HG02938 (cell line): Measurements from ENCODE around the gene ZNF638.

Experiments used
- ATAC-seq: cut with Tn5 transposase; IDR thresholded peaks from one replicate; pipeline ENCODE4 v1.9.1; 2021; ENCODE audit warnings: mild to moderate bottlenecking, moderate library complexity; ENCODE audit not compliant: unreplicated experiment

ZNF638 gene

DNA sequence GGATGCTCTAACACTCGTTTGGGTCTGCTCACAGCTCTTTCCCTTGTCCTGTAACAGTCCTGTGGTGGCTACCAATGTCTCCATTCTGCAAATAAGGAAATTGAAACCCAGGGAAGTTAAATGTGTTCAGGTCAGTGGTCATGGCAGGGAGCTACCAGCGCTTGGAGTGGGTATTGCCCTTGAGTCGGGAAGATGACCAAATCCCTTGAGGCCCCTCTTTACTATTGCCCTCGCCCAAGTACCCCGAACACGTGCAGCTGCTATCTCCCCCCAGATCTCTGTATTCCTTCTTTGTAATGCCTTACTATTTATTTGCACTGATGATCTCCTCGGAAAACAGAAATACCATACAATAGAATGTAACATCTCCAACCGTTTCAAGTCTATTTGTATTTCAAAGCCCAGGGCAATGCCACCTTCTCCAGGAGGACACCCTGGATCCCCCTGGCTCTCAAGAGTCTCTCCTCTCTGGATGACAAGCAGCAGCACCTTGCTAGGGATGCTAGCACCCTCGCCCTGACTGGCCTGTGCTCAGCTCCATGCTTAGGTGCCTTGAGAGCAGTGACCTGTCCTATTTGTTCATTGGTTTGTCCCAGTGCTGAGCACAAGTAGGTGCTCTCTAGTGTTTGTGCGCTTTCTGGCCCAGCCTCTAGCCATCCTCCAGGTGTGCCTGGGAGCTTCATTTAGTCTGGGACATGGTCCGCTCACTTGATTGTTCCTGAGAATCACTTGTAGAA lies 136.9 kb downstream of the ZNF638 start:
- no peak for ATAC-seq

GRCh38 chr2:71469403-71470398 lies 138.1 kb downstream of the ZNF638 start:
- ATAC-seq, result no peak

GRCh38 chr2:71471276-71471675 lies 139.7 kb downstream of the ZNF638 start:
- no peak for ATAC-seq

GRCh38 chr2:71472019-71472418 lies 140.4 kb downstream of the ZNF638 start:
- no peak for ATAC-seq

DNA sequence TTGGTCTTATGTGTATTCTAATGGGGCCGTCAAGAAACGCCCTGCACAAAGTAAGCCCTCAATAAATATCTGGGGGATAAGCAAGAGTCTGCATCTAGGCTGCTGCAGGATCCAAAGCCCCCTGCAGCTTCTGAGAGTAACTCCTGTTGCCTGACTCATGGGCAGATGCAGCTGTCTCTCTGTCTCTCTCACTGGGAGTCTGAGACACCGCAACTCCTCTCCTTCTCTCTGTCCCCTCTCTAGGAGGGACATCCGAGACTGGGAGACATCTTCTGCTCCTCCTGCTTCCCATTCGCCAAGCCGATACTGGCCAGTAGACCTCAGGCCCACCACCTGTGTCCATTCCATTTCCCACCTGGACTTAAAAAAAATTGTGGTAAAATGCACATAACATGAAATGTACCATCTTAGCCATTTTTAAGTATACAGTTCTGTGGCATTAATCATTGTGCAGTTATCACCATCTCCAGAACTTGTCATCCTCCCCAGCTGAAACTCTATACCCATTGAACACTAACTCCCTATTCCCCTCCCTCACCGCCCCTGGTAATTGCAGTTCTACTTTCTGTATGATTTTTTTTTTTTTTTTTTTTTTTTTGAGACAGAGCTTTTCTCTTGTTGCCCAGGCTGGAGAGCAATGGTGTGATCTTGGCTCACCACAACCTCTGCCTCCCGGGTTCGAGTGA lies 141.9 kb downstream of the ZNF638 start:
- ATAC-seq, result no peak

DNA sequence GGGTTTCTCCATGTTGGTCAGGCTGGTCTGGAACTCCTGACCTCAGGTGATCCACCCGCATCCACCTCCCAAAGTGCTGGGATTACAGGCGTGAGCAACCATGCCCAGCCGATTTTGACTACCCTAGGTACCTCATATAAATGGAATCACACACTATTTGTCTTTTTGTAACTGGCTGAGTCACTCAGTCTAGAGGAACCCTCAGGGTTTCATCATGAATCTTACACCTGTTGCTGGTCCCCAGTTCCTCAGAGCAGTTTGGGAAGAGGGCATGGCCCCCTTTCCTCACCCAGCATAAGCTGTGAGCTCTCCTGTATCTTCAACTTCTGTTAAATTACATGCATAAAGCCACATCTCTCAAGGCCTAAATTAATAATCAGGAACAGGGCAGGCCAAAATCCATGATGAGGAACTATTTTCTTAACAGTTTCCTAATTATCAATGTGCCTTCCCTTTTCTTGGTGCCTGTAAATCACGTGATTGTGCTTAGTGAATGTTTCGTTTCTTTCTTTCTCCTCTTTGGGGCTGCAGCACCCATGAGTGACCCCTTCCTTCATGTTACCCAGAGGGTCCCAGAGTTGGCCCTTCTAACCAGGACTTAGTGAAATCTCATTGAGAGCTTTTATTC lies 142.6 kb downstream of the ZNF638 start:
- ATAC-seq, result no peak

DNA sequence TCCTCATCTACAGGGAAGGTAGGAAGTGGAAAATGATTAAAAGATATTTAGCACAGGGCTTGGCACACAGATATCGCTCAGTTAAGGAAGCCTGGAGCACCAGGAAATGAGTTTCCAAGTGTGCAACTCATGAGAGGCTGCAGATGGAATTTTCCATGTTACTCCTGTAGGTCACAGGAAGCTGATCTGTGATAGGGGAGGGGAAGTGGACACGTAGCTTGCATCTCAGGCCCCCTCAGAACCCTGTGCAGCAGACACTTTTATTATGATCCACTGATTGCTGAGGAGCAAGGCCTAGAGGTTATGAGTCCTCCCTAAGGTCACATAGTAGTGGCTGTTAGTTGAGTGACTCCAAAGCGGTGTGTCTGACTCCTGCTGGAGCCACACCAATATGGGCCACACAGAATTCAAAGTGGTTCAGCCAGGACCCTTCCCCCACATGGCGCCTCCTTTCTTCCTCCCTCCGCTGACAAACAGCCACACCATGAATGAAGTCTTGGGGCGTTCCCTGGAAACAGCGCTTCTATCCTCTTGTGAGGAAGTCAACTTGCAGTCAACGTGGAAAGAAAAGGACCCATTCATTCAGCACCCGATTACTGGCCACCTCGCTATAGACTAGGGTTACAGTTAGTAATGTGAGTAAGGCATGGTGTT lies 143.3 kb downstream of the ZNF638 start:
- ATAC-seq, result no peak

DNA sequence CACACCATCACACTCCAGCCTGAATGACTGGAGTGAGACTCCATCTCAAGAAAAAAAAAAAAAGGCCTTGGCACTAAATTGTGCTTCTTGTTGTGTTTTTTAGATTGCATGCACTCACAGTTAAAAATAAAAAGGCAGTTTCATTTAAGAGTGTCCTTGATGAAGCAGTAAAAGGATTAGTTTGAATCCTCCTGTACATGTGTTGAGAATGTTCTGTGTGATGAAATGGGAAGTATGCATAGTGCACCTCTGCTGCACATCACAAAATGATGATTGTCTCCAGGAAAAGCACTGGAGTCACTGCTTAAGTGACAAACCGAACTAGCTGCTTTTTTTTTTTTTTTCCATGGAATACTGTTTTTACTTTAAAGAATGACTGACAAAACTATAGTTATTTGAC lies 144.9 kb downstream of the ZNF638 start:
- ATAC-seq, result no peak

GRCh38 chr2:71477231-71477691 lies 145.7 kb downstream of the ZNF638 start:
- no peak for ATAC-seq

GRCh38 chr2:71478806-71479205 lies 147.2 kb downstream of the ZNF638 start:
- no peak for ATAC-seq

- ATAC-seq, result no peak
Observed at GRCh38 chr2:71479261-71479660, 147.7 kb downstream of the ZNF638 start.

DNA sequence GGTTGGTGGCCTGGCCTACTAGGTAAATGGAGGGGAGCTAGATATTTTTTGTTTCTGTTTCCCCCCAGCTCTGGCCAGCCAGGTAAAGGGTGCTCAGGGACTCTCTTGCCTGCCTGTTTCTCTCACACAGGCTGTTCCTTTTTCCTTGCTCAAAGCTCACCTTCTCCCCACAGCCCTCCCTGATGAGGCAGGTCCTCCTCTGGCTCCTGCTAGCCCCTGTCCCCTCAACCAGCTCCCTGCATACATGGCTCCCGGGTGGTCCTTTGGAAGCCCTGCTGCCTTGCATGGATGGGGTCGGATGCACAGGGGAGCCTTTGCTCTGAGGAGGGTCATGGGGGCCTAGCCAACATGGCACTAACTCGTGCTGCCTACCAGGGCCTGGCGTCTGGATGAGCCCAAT lies 149.5 kb downstream of the ZNF638 start:
- ATAC-seq, result no peak

DNA sequence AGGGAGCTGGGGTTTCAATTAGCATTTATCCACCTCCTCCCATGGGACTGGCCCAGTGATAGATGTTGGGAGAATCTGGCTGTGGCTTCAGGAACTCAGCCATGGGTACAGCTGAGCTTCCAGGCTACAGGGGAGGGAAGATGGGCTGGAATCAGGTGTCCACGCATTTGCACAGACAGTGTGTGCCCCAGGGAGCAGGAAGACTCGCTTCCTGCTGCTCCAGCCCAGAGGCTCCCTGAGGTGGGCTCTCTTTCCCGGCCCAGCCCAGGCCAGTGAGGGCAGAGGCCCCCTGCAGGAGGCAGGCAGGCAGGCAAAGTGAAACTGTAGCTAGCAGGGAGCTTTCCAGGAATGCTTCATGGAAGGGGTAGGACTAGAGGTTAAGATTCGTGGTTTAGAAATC lies 150.5 kb downstream of the ZNF638 start:
- ATAC-seq, result no peak

DNA sequence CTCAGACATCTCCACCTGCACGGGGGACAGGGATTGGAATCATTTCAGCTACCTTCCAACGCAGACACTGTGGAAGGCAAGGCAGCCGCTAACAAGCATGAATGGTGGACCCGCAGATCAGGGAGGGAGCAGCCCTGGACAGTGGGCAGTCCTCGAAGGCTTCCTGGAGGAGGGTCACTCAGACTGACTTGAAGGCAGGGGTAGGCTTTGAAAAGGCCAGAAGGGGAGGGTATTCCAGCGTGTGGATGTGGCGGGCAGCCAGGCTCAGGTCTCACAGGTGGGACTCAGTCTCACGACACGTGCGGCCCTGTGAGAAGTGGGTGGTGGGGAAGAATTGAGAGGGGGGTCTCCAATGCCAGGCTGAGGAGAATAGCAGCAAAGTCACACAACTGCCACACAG lies 151.7 kb downstream of the ZNF638 start:
- no peak for ATAC-seq

GRCh38 chr2:71484354-71484753 lies 152.8 kb downstream of the ZNF638 start:
- ATAC-seq, result no peak
